GM19438 (cell line): ENCODE data around the gene MBD3.

Experiments
- ATAC-seq: cut with Tn5 transposase; IDR thresholded peaks from one replicate; pipeline ENCODE4 v1.9.1; 2021; ENCODE audit warnings: low read depth; ENCODE audit not compliant: unreplicated experiment

MBD3 gene

GRCh38 chr19:1524287-1524971, 68.2 kb downstream of the MBD3 start:
- no peak for ATAC-seq
